ENCODE results near the gene ALAS2. TPM values are rescaled to one million over a fixed set of nuclear protein-coding genes. Genes with fewer than 3 reads are reported as not detected.
"Not testable (repeated sequence)": the region's sequence is repeated elsewhere in the genome, so short reads cannot be mapped to it uniquely, and the experiment has no call there.

Gene ALAS2
- total RNA-seq (2014; rRNA removed; shearing (Covaris generic); ENCODE audit: low replicate concordance): not detected in 2 replicates

GRCh38 chrX:55030271-55031205, at the start of gene ALAS2:
TSS of gene ALAS2 (minus strand) at chrX:55030977. CDS start at chrX:55026000, 4,977 bp downstream.
- no peaks in the 10 kb centered on the region for H3K9me3 ChIP-seq
- no peaks in the 10 kb centered on the region for H3K36me3 ChIP-seq
- H3K27me3 ChIP-seq: no peaks in the 10 kb centered on the region
- DNase-seq: no peak
- no peak within 1 kb of the TSS for H3K4me3 ChIP-seq

- Histone ChIP-seq H3K4me3 (no peak within 1 kb of the TSS), H3K27me3 (no peaks in the 10 kb centered on the region), H3K36me3 (no peaks in the 10 kb centered on the region), H3K9me3 (no peaks in the 10 kb centered on the region)
- no peak for DNase-seq
These were observed 44.2 kb upstream of the ALAS2 start, which contains the start of gene PAGE2B for GRCh38 chrX:55074851-55075467. TSS of gene PAGE2B (plus strand) at chrX:55075030. CDS start at chrX:55076042, 1,012 bp downstream.

GRCh38 chrX:55072286-55072685, 41.5 kb upstream of the ALAS2 start:
- no peak for DNase-seq
- Histone ChIP-seq H3K4me3 (no peak overlapping the region), H3K36me3 (no peaks in the 10 kb centered on the region), H3K9me3 (no peaks in the 10 kb centered on the region), H3K27me3 (no peaks in the 10 kb centered on the region)

- DNase-seq: not testable (repeated sequence)
These were observed 36.4 kb upstream of the ALAS2 start for GRCh38 chrX:55067180-55067579.

GRCh38 chrX:55057675-55058249, 27.0 kb upstream of the ALAS2 start:
- Histone ChIP-seq H3K9me3 (no peaks in the 10 kb centered on the region), H3K36me3 (no peaks in the 10 kb centered on the region), H3K27me3 (no peaks in the 10 kb centered on the region), H3K4me3 (no peak overlapping the region)
- no peak for DNase-seq

More at GRCh38 chrX:55067180-55067579, 36.4 kb upstream of the ALAS2 start:
- H3K4me3 ChIP-seq, H3K9me3 ChIP-seq, H3K27me3 ChIP-seq, H3K36me3 ChIP-seq: not testable (repeated sequence)

GRCh38 chrX:55056820-55057674, 26.3 kb upstream of the ALAS2 start:
- H3K9me3 ChIP-seq: no peaks in the 10 kb centered on the region
- H3K4me3 ChIP-seq: no peak overlapping the region
- H3K36me3 ChIP-seq: no peaks in the 10 kb centered on the region
- no peaks in the 10 kb centered on the region for H3K27me3 ChIP-seq
- no peak for DNase-seq

- H3K36me3 ChIP-seq, DNase-seq, H3K9me3 ChIP-seq, H3K27me3 ChIP-seq, H3K4me3 ChIP-seq: not testable (repeated sequence)
These were observed 19.8 kb upstream of the ALAS2 start for GRCh38 chrX:55050599-55050998.

GRCh38 chrX:55041514-55041913, 10.7 kb upstream of the ALAS2 start:
- H3K27me3 ChIP-seq: no peaks in the 10 kb centered on the region
- no peaks in the 10 kb centered on the region for H3K36me3 ChIP-seq
- H3K4me3 ChIP-seq: no peak overlapping the region
- no peak for DNase-seq
- H3K9me3 ChIP-seq: no peaks in the 10 kb centered on the region

- Histone ChIP-seq H3K9me3 (no peaks in the 10 kb centered on the region), H3K4me3 (no peak overlapping the region), H3K36me3 (no peaks in the 10 kb centered on the region), H3K27me3 (no peaks in the 10 kb centered on the region)
- DNase-seq: no peak
These were observed 8.7 kb upstream of the ALAS2 start for GRCh38 chrX:55039471-55039870.

- no peak for DNase-seq
- Histone ChIP-seq H3K4me3 (no peak overlapping the region), H3K36me3 (no peaks in the 10 kb centered on the region), H3K9me3 (no peaks in the 10 kb centered on the region), H3K27me3 (no peaks in the 10 kb centered on the region)
These were observed 2.7 kb upstream of the ALAS2 start for GRCh38 chrX:55033429-55033828.

GRCh38 chrX:55029291-55029690, 1.5 kb downstream of the ALAS2 start:
- Histone ChIP-seq H3K36me3 (no peaks in the 10 kb centered on the region), H3K9me3 (no peaks in the 10 kb centered on the region), H3K4me3 (no peak overlapping the region), H3K27me3 (no peaks in the 10 kb centered on the region)
- no peak for DNase-seq

GRCh38 chrX:55028611-55029010, 2.2 kb downstream of the ALAS2 start:
- H3K36me3 ChIP-seq: no peaks in the 10 kb centered on the region
- DNase-seq: no peak
- no peaks in the 10 kb centered on the region for H3K9me3 ChIP-seq
- no peaks in the 10 kb centered on the region for H3K27me3 ChIP-seq
- H3K4me3 ChIP-seq: no peak overlapping the region

GRCh38 chrX:55028040-55028439, 2.7 kb downstream of the ALAS2 start:
- no peaks in the 10 kb centered on the region for H3K9me3 ChIP-seq

GRCh38 chrX:55026840-55027239, 3.9 kb downstream of the ALAS2 start:
- DNase-seq: no peak
- H3K4me3 ChIP-seq: no peak overlapping the region
- H3K9me3 ChIP-seq: no peaks in the 10 kb centered on the region
- no peaks in the 10 kb centered on the region for H3K27me3 ChIP-seq
- no peaks in the 10 kb centered on the region for H3K36me3 ChIP-seq

More at GRCh38 chrX:55028040-55028439, 2.7 kb downstream of the ALAS2 start:
- no peak overlapping the region for H3K4me3 ChIP-seq
- H3K27me3 ChIP-seq: no peaks in the 10 kb centered on the region
- no peaks in the 10 kb centered on the region for H3K36me3 ChIP-seq
- DNase-seq: no peak

- peak; percentile 67 for DNase-seq
- H3K9me3 ChIP-seq: no peaks in the 10 kb centered on the region
- no peaks in the 10 kb centered on the region for H3K36me3 ChIP-seq
- H3K4me3 ChIP-seq: no peak overlapping the region
- no peaks in the 10 kb centered on the region for H3K27me3 ChIP-seq
These were observed 4.6 kb downstream of the ALAS2 start for GRCh38 chrX:55026143-55026542.

- no peak for DNase-seq
- Histone ChIP-seq H3K9me3 (no peaks in the 10 kb centered on the region), H3K4me3 (no peak overlapping the region), H3K27me3 (no peaks in the 10 kb centered on the region), H3K36me3 (no peaks in the 10 kb centered on the region)
These were observed 15.9 kb downstream of the ALAS2 start for GRCh38 chrX:55014897-55015299.

Measured in MG63 (cell line).